Stimulated activated CD4-positive, alpha-beta T cell treated with anti-CD3 and anti-CD28 coated beads, Interleukin-1b, Interleukin-23, amount 100 ng/mL, for 24 hours (primary cell): Measurements from ENCODE around the gene GALNT12.
A peak's percentile ranks its signal among the peaks of the same experiment; 100 is the strongest.

Experiments
- DNase-seq, 4 experiments: peaks; one replicate each; pipeline ENCODE4 v3.0.0-alpha.2; 2020; ENCODE audit warnings: low read depth in 4 of 4, low spot score in 1 of 4

The GALNT12 gene

GRCh38 chr9:98830554-98830953, 23.1 kb downstream of the GALNT12 start:
- DNase-seq = no peak

GRCh38 chr9:98831696-98832095, 24.2 kb downstream of the GALNT12 start:
- DNase-seq = no peak

GRCh38 chr9:98832768-98833089, 25.3 kb downstream of the GALNT12 start:
- no peak for DNase-seq

DNA sequence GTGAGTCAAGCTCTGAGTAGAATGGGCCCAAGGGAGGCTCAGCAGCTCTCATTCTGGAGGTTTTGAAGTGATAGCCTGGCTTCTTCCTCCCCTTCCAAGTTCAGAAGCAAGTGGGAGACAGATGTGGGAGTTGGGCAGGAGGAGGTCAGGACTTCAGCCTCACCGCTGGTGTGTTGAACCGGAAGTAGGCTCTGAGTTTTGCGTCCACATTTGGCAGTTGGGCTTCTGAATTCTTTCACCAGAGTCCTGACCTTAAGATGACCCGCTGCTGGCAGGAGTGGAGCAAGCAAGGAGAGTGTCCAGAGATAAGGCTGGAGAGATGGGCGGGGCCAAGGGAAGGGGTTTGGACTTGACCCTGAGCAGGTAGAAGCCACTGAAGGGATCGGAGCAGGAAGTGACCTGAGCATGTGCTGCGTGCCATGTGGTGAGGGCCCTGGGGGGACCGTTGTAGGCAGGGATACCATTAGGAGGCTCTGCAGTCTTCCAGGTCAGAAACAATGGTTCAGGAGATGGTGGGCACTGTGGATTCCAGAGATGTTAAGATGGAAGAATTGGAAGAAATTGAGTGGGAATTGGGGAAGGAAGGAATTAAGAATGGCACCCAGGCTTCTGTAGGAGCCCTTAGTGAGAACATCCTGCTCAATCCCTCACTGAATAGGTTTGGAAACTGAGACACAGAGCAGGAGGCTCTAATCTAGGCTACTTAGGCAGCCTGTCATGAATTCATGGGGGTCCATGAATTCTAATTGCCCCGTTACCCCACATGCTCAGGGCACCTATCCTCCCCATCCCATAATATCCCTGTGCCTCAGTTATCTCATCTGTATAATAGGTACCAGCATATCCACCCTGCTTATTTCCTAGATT, 25.9 kb downstream of the GALNT12 start:
- DNase-seq = no peak

DNA sequence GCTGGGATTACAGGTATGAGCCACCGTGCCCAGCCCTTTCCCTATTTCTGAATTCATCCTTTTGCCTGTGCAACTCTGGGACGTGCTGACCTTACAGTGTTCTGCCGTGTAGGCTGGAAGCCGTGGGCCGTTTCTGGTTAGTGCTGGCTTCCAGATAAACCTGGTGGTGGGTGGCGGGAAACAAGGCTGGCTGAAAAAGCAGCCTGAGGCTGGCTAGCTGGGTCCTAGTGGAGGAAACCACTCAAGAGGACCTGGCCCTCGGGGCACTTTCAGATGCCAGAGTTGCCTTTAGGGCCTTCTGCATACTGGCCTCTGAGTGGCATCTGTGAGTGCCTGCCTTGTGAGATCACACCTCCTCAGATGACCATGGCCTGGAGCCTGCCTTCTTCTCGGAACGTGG, 26.9 kb downstream of the GALNT12 start:
- no peak for DNase-seq

- DNase-seq = no peak
Measured at GRCh38 chr9:98836206-98836605, 28.7 kb downstream of the GALNT12 start.

DNA sequence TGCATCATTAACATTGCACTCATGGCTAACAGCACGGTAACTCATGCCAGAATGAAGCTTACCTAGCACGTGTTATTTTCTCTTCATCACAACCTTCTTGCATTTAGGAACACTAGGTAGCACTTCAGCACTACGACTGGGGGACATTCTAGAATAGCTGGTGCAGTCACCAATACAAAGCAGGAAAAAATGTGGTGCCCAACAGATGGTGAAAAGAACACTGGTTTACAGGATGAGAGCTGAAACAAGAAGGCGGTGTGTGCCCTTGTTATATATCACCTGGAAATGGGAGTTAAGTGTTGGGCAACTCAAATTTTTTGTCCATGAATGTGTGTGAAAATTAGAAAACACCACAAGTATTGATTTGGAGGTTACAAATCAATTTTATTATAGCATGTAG, 30.0 kb downstream of the GALNT12 start:
- DNase-seq = no peak

GRCh38 chr9:98838155-98838867, 30.8 kb downstream of the GALNT12 start:
- no peak for DNase-seq

DNA sequence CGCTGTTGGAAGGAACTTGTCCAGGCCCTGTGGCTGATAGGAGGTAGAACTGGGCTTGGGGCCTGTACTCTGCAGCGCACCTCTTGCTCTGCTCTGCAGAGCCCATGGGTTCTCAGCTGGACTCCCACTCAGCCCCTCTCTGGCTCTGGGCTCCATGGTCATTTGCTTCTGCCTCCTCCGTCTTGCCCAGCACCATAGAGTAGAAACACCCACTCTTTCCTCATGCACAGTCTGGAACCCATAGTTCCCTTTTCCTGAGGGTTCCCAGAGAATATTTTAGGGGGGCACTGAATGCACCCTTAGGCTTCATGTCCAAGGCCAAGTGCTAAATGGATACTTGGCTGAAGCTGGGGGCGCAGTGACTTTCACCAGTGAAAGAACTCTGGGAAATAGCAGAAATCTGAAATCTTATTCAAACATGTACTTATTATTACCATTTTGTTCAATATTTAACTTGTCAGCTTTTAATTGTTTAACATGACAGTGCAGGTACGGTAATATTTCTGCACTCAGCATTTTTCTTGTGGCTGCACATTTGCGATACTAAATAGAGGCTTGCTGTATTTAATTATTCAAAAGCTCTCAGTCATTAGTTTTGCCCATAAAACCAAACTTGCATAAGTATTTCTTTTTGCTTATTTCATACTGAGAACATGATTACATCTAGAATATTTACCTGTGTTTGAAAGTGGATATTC, 31.5 kb downstream of the GALNT12 start:
- DNase-seq = no peak

DNA sequence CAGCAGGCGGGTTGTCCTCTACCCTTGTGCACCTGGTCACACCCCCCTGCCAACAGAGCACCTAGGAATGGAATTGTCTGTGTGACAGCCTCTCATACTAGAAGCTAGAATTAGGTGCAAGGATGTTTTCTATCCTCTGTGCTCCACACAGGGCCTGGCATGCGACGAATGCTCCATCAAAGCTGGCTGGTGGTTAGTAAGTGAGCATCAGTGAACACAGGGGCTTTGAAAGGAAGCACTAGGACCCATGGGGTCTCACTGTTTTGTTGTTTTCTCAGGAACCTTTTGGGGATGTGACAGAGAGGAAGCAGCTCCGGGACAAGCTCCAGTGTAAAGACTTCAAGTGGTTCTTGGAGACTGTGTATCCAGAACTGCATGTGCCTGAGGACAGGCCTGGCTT, 32.3 kb downstream of the GALNT12 start:
- DNase-seq = no peak

DNA sequence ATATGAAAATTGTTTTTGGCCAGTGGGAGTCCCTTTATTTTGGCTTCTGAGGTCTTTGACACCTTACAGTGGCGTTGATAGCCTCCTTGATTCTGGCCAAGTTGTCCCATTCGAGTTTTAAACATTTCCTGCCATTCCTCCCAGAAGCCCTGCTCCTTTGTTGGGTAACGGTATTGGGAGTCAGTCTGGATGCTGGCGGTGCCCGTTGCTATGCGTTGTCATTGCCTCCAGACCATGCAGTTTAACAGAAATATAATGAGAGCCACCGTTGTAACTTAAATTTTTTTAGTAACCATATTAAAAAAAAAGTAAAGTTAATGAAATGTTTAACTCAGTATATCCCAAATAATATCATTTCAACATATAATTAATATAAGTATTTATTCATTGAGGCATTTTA, 35.0 kb downstream of the GALNT12 start:
- DNase-seq = no peak

DNA sequence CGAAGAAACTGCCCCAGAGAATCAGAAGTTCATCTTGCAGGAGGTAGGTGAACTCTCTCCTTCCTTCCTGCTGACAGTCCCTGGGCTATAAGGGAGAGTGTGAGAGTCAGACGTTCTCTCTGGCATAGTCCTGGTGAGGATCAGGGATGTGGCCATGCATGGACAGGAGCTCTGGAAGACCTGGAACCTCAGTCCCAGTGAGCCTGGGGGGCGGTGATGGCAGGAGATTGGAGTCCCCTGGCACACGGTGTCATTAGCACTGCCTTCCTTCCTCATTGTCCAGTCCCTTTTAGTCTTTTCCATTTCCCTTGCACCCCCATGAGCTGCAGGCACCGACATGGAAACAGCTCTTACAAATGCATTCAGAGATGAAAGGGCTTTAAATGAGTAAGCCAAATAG, 38.6 kb downstream of the GALNT12 start:
- DNase-seq = no peak

- no peak for DNase-seq
Measured at GRCh38 chr9:98846879-98847278, 39.4 kb downstream of the GALNT12 start.

- DNase-seq = peak; percentile 64 to 67 (median 66)
Measured at GRCh38 chr9:98848450-98849149, 41.1 kb downstream of the GALNT12 start.

DNA sequence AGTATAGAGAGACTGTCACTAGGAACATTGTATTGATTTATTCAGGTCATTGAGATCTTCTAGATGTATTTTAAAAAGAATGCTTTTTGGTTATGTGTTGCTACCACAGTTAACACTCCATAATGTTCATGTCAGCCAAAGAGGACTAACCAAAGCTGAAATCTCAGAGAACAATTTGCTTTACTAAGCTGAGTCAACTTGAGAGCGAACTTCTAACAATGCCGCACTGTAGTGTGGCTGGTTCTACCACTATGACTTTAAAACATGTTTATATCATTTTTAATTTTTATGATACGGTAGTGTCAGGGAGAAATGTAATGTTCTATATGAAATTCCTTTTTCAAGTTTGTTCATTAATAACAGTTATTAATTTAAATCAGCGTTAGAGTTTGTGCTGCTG, 42.1 kb downstream of the GALNT12 start:
- DNase-seq = no peak

DNA sequence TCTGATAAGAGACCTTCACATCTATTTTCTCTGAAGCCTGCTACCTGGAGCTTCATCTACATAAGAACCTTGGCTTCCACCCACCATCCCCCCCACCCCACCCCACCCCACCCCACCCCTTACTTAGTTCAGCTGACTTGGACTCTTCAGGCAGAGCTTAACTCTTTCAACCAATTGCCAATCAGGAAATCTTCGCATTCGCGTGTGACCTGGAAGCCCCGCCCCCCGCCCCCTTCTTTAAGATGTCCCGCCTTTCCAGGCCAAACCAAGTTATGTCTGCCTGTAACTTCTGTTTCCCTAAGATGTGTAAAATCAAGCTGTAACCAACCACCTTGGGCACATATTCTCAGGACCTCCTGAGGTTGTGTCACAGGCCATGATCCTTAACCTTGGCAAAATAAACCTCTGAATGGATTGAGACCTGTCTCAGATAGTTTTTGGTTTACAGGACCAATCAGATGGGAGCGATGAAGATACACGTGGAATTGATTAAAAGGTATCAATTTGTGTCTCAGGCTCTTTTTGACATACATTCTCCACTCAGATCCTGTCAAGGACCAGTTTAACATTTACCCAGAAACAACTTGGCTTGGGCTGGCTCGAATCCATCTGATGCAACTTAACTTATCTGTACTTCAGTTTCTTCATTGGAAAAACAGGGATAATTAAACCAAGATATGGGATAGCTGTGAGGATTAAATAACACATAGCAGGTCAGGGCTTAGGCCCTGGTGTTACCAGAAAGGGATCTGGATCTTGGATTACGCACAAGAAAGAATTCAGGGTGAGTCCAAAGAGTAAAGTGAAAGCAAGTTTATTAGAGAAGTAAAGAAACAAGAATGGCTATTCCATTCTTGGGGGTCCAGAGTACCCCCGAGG, 43.6 kb downstream of the GALNT12 start:
- DNase-seq = no peak

- DNase-seq = peak in 2 of 4 experiments; percentile 8 to 13
Measured at GRCh38 chr9:98851730-98852459, 44.4 kb downstream of the GALNT12 start.

DNA sequence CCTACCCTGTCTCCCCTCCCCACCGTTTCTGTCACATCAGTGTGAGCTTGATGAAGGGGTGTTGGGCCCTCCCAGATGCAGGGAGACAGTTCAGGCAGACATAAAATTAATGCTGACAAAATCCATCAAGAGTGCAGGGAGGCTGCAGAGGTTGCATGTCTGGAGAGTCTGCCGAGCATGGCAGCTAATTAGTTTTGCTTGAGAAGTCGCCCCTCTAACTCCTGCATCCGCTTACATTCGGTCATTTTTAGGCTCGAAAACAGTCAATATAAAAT, 44.9 kb downstream of the GALNT12 start:
- no peak for DNase-seq

DNA sequence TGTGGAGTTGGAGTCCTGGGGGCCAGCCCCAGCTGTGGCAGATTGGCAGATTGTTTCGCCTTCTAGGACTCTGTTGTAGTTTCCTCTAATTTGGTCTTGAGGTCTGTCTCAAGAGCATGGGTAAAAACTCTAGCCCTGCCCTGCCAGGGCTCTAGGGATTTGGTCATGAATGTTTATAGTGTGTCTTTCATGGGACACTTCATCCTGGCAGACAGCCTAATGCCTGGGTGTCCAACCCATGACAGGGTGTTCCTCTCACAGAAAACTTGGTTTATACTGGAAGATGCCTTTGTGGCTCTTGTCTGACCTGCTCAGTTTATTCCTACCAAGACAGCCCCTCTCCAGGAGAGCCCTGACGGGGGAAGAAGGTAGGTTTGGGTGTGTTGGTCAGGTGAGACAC, 45.5 kb downstream of the GALNT12 start:
- DNase-seq = no peak

DNA sequence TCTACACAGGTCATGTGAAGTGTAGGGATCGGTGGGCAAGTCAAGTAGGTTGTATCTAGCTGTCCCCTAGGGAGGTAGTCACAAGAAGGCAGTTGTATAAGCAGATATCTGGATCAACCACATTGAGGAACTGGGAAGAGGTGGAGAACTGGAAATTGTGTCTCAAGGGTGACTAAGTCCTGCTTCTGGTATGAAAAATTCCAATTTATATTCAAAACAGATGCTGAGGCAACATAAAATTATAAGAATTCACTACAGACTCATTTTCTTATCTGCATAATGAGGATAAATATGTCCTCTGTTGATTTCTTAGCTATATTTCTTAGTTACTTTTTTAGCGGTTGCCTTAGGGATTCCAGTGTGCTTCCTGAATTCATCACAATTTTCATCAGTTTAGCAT, 46.8 kb downstream of the GALNT12 start:
- DNase-seq = no peak
